PC-3 (cell line): ENCODE results near the gene ADIPOR1. TPM values are rescaled to one million over a fixed set of nuclear protein-coding genes. Genes with fewer than 3 reads are reported as not detected.
"Not testable (repeated sequence)": the region's sequence is repeated elsewhere in the genome, so short reads cannot be mapped to it uniquely, and the experiment has no call there.

Source experiments
- ATAC-seq: fragments of 200-7000 bp; cut with Tn5 transposase; 2 replicates; pipeline ENCODE4 v1.9.1; 2020; ENCODE audit warnings: mild to moderate bottlenecking, moderate library complexity
- Bru-seq: library from RNA; stranded (reverse); fragments of 400-500 nt; gene quantifications from one replicate; lab custom pipeline; 2021; lab: Mats Ljungman, UMichigan
- BruChase-seq, 2 experiments: library from RNA; stranded (reverse); fragments of 400-500 nt; gene quantifications; one replicate each; lab custom pipeline; 2021; lab: Mats Ljungman, UMichigan
- BruUV-seq: library from RNA; stranded (reverse); fragments of 400-500 nt; replicated peaks from 2 replicates; lab custom pipeline; 2021; lab: Mats Ljungman, UMichigan
- CTCF ChIA-PET: fragments of 300-600 bp; sonication (Branson Sonifier 250); formaldehyde crosslinking; loops from one replicate; lab custom pipeline; 2022; ENCODE audit warnings: antibody characterized with exemption; lab: Charles Lee
- POLR2A ChIA-PET: fragments of 300-600 bp; sonication (Branson Sonifier 250); formaldehyde crosslinking; loops from one replicate; lab custom pipeline; 2022; ENCODE audit warnings: antibody characterized with exemption; ENCODE audit not compliant: unreplicated experiment; lab: Charles Lee
- DNase-seq: peaks from one replicate; pipeline ENCODE4 v3.0.0-alpha.2; 2015
- H2AFZ ChIP-seq: fragments of 300-600 bp; sonication (generic); 2 replicates; pipeline ENCODE4 v1.6.0; 2016; ENCODE audit warnings: antibody characterized with exemption, low read length
- H3F3A ChIP-seq: fragments of 300-600 bp; sonication (generic); one replicate; pipeline ENCODE4 v1.6.0; 2017; ENCODE audit warnings: antibody characterized with exemption, low read length, control low read depth, mild to moderate bottlenecking; ENCODE audit not compliant: unreplicated experiment
- H3K27ac ChIP-seq: fragments of 300-600 bp; sonication (generic); 2 replicates; pipeline ENCODE4 v1.5.1; 2016; ENCODE audit warnings: mild to moderate bottlenecking, low read length
- H3K27me3 ChIP-seq: fragments of 300-600 bp; sonication (generic); 2 replicates; pipeline ENCODE4 v1.6.1; 2016; ENCODE audit warnings: low read length, mixed read lengths
- H3K36me3 ChIP-seq: fragments of 300-600 bp; sonication (generic); 2 replicates; pipeline ENCODE4 v1.6.1; 2016; ENCODE audit warnings: low read depth, mixed run types, low read length, mixed read lengths
- H3K4me1 ChIP-seq: fragments of 300-600 bp; sonication (generic); 2 replicates; pipeline ENCODE4 v1.5.1; 2016; ENCODE audit warnings: low read length; ENCODE audit not compliant: insufficient read depth
- H3K4me2 ChIP-seq: fragments of 300-600 bp; sonication (generic); 2 replicates; pipeline ENCODE4 v1.6.0; 2016; ENCODE audit warnings: low read length
- H3K4me3 ChIP-seq: fragments of 300-600 bp; sonication (generic); 2 replicates; pipeline ENCODE4 v1.5.1; 2016; ENCODE audit warnings: mild to moderate bottlenecking, low read length, mixed read lengths
- H3K79me2 ChIP-seq: fragments of 300-600 bp; sonication (generic); 2 replicates; pipeline ENCODE4 v1.6.1; 2017; ENCODE audit warnings: low read length, mixed read lengths
- H3K9ac ChIP-seq: fragments of 300-600 bp; sonication (generic); 2 replicates; pipeline ENCODE4 v1.6.0; 2016; ENCODE audit warnings: mild to moderate bottlenecking, low read length
- H3K9me2 ChIP-seq: fragments of 300-600 bp; sonication (generic); replicated peaks from 2 replicates; pipeline ENCODE4 v1.6.1; 2016; ENCODE audit warnings: mixed run types, low read length, mixed read lengths
- H3K9me3 ChIP-seq: fragments of 300-600 bp; sonication (generic); 2 replicates; pipeline ENCODE4 v1.6.1; 2016; ENCODE audit warnings: low read length, mixed read lengths
- H4K20me1 ChIP-seq: fragments of 300-600 bp; sonication (generic); 2 replicates; pipeline ENCODE4 v1.6.1; 2016; ENCODE audit warnings: low read length, mixed read lengths
- EZH2 ChIP-seq: fragments of 300-600 bp; sonication (generic); IDR thresholded peaks from one replicate; pipeline ENCODE4 v1.6.1; 2017; ENCODE audit warnings: antibody characterized with exemption, mild to moderate bottlenecking, low read length; ENCODE audit not compliant: unreplicated experiment
- EZH2phosphoT487 ChIP-seq: fragments of 300-600 bp; sonication (generic); IDR thresholded peaks from 2 replicates; pipeline ENCODE4 v1.6.1; 2018; ENCODE audit warnings: mild to moderate bottlenecking, antibody characterized with exemption, low read length, borderline replicate concordance
- intact Hi-C: fragments of 100-400 bp; cut with micrococcal nuclease; formaldehyde crosslinking; loops from 2 replicates; pipeline ENCODE4 v1.9.0; 2023
- long read RNA-seq: library from polyadenylated mRNA; unstranded; transcript quantifications from one replicate; pipeline ENCODE4 v2.0.0, GENCODE V29; 2021; ENCODE audit not compliant: unreplicated experiment
- total RNA-seq: library from RNA; depleted of rRNA; stranded (reverse); fragments of >200 nt; gene quantifications from 2 replicates; pipeline ENCODE4 v1.2.3, GENCODE V29; 2014; rRNA removed
- TF ChIP-seq, protein P1 (sequence below): fragments of 300-600 bp; sonication (generic); conservative IDR thresholded peaks from 2 replicates; pipeline ENCODE4 v1.5.1; 2017; ENCODE audit warnings: antibody characterized with exemption, low read depth, mild to moderate bottlenecking, low read length

Gene ADIPOR1, protein sequence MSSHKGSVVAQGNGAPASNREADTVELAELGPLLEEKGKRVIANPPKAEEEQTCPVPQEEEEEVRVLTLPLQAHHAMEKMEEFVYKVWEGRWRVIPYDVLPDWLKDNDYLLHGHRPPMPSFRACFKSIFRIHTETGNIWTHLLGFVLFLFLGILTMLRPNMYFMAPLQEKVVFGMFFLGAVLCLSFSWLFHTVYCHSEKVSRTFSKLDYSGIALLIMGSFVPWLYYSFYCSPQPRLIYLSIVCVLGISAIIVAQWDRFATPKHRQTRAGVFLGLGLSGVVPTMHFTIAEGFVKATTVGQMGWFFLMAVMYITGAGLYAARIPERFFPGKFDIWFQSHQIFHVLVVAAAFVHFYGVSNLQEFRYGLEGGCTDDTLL
- total RNA-seq (137 and 150 TPM in 2 replicates), Bru-seq, nascent RNA (percentile 91 among the genes with signal in this experiment), BruChase-seq, experiment 1, labeled RNA remaining after a 6-hour chase (percentile 94 among the genes with signal in this experiment), BruChase-seq, experiment 2, labeled RNA remaining after a 2-hour chase (percentile 92 among the genes with signal in this experiment)
- long read RNA-seq, transcript ADIPOR1-201 (8 exons, 2,177 nt) = major isoform, 563 of 671 reads
- long read RNA-seq, transcript ADIPOR1-205 (3 exons, 2,109 nt) = minor isoform, 10 of 671 reads
- long read RNA-seq, partial matches to known transcripts = 45 of 671 reads
- long read RNA-seq, other reads (novel, unspliced or antisense) = 53 of 671 reads

DNA sequence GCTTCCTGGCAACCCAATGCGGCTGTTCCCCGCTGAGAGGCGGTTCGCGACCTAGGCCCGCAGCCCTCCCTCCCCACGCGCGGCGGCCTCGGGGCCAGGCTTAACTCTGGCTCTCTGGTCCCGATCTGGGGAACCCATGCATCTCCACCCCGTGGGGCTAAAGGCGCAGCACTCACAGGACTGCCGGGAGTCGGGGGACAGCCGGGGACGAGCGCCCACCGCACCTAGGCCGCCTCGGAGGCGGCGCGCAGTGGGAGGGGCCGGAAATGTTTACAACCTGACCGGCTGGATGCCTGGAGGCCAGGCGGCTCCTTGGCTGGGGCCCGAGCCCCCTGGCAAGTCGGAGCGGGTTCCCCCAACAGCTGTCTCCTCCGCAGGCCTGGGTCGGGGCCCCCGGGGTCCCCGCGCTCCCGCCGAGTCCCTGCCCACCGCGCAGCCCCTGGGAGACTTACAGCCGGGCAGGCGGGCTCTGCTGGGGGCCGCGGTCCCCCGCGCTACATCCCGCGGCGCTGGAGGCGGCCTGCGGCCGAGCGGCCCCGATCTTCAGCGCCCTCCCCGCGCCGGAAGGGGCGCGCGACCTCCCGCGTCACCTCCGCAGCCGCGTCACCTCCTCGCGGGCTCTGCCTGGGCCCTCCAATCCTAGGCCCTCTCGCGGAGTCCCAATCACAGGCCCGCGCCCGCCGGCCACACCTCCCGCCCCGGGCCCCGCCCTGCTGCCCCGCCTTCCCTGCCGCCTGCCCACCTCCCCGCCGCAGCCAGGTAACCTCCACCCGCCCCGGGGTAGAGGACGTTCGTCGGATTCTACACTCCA lies at the start of gene ADIPOR1:
ADIPOR1 (minus strand) TSS at position 580 of the 811 bp plus-strand sequence. CDS start 7,242 bp downstream, outside the sequence.
- peaks cover 51% of the 10 kb centered on the region for H3K79me2 ChIP-seq
- H3K4me3 ChIP-seq = peak within 1 kb of the TSS; percentile 96
- H3K9me2 ChIP-seq = no peaks in the 10 kb centered on the region
- ATAC-seq (peak; percentile 91), DNase-seq (peak; percentile 95)
- peak within 1 kb of the TSS; percentile 28 for H3K27ac ChIP-seq
- peaks cover 10% of the 10 kb centered on the region; the same call in 1 of the 2 replicates for H3K36me3 ChIP-seq
- no peaks in the 10 kb centered on the region for H3K9me3 ChIP-seq
- POLR2A ChIA-PET = no interaction called here
- H3K4me1 ChIP-seq = peaks cover 52% of the 10 kb centered on the region
- peak within 1 kb of the TSS; percentile 66 for H2AFZ ChIP-seq
- intact Hi-C loops = no loop called here
- peaks cover 12% of the 10 kb centered on the region for H3F3A ChIP-seq
- H3K27me3 ChIP-seq = no peaks in the 10 kb centered on the region
- H4K20me1 ChIP-seq = 0 out of 2 replicates have a peak, but pooled peaks cover 24% of the 10 kb centered on the region
- peak within 1 kb of the TSS; percentile 94 for H3K9ac ChIP-seq
- TF ChIP-seq EZH2 = no peak
- TF ChIP-seq, protein P1, sequence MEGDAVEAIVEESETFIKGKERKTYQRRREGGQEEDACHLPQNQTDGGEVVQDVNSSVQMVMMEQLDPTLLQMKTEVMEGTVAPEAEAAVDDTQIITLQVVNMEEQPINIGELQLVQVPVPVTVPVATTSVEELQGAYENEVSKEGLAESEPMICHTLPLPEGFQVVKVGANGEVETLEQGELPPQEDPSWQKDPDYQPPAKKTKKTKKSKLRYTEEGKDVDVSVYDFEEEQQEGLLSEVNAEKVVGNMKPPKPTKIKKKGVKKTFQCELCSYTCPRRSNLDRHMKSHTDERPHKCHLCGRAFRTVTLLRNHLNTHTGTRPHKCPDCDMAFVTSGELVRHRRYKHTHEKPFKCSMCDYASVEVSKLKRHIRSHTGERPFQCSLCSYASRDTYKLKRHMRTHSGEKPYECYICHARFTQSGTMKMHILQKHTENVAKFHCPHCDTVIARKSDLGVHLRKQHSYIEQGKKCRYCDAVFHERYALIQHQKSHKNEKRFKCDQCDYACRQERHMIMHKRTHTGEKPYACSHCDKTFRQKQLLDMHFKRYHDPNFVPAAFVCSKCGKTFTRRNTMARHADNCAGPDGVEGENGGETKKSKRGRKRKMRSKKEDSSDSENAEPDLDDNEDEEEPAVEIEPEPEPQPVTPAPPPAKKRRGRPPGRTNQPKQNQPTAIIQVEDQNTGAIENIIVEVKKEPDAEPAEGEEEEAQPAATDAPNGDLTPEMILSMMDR = no peak
- no peak for TF ChIP-seq EZH2phosphoT487
- peak within 1 kb of the TSS; percentile 91 for H3K4me2 ChIP-seq
- BruUV-seq = no TSS peak
- CTCF ChIA-PET = no interaction called here

DNA sequence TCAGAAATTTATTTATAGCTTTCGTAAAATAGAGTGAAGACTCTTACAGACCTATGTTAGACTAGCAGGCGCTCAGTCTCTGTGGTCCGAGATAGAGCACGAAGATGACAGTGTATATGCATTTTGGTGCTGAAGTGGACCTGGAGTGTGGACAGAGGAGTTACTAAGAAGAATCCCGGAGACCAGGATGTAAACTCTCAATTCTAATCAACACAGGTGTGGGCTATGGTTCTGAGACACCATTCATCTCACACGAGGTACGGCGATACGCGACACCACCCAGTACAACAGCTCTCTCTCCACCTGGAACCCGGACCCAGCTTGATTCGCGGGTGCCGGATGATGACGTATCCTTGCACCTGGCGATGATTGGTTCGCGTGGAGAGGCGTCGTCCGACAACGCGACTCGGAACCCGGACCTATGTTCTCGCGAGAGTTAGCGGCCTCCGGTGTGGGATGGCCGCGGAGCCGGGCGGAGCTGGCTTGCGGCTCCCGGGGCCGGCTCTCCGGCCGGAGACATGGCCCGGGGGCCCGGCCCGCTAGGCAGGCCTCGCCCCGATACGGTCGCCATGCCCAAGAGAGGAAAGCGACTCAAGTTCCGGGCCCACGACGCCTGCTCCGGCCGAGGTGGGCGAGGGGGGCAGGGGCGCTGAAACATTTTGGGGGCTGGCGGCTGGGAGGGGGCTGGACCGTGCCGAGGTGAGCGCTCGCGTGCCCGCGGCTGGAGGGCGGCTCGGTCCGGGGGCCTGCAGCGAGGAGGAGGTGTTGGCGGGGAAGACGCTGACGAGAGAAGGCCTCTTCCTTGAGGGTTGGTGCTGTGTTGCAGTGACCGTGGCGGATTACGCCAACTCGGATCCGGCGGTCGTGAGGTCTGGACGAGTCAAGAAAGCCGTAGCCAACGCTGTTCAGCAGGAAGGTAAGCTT lies 49.1 kb upstream of the ADIPOR1 start, which contains the start of gene TMEM183A:
TMEM183A (plus strand) TSS at position 427 of the 924 bp plus-strand sequence; CDS start at position 519, 92 bp downstream.
- TSS peak; percentile 100 for BruUV-seq
- Histone ChIP-seq H4K20me1 (peaks cover 11% of the 10 kb centered on the region; the same call in 1 of the 2 replicates), H3K79me2 (peaks cover 41% of the 10 kb centered on the region), H3K9me3 (no peaks in the 10 kb centered on the region), H3K4me1 (peaks cover 6% of the 10 kb centered on the region), H3K4me3 (peak within 1 kb of the TSS; percentile 96), H3K4me2 (peak within 1 kb of the TSS; percentile 85), H3K36me3 (peaks cover 23% of the 10 kb centered on the region), H2AFZ (peak within 1 kb of the TSS; percentile 92), H3K27ac (peak within 1 kb of the TSS; percentile 66), H3K9ac (peak within 1 kb of the TSS; percentile 89), H3F3A (no peaks in the 10 kb centered on the region), H3K9me2 (no peaks in the 10 kb centered on the region), H3K27me3 (no peaks in the 10 kb centered on the region)
- CTCF ChIA-PET = interaction anchor here (0.5 kb wide), 1 partner anchor 20 kb away, joined by 3 read pairs; no protein-coding TSS in a partner anchor
- peak; percentile 99 for DNase-seq
- no peak for TF ChIP-seq EZH2
- TF ChIP-seq, protein P1 = no peak
- TF ChIP-seq EZH2phosphoT487 = no peak
- POLR2A ChIA-PET = interaction anchor here (0.6 to 0.8 kb wide), 4 partner anchors 12 to 80 kb away, joined by 3 to 5 read pairs (median 4); no protein-coding TSS in a partner anchor
- ATAC-seq = peak; percentile 96
- intact Hi-C loops = no loop called here

DNA sequence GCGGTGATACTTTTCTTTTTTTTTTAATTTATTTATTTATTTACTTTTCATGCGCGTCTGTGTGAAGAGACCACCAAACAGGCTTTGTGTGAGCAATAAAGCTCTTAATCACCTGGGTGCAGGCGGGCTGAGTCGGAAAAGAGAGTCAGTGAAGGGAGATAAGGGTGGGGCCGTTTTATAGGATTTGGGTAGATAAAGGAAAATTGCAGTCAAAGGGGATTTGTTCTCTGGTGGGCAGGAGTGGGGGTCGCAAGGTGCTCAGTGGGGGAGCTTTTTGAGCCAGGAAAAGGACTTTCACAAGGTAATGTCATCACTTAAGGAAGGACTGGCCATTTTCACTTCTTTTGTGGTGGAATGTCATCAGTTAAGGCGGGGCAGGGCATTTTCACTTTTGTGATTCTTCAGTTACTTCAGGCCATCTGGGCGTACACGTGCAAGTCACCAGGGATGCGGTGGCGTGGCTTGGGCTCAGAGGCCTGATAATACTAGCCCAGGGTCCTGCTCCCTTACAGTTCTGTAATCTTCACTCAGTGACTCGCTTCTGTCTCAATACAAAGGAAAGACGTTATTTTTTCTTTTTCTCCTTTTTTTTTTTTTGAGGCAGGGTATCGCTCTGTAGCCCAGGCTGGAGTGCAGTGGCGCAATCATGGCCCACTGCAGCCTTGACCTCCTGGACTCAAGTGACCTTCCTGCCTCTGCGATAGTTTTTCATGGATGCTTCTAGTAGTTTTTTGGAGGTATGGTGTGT lies 47.5 kb upstream of the ADIPOR1 start:
- H3K27ac ChIP-seq, H3K27me3 ChIP-seq, BruUV-seq, H3K9me2 ChIP-seq, intact Hi-C loops, H3K4me3 ChIP-seq, ATAC-seq, POLR2A ChIA-PET, H3F3A ChIP-seq, H3K4me2 ChIP-seq, H3K9me3 ChIP-seq, H3K9ac ChIP-seq, DNase-seq, H2AFZ ChIP-seq, CTCF ChIA-PET, H3K4me1 ChIP-seq: not testable (repeated sequence)
- Histone ChIP-seq H3K36me3 (peaks cover 17% of the 10 kb centered on the region), H3K79me2 (peaks cover 34% of the 10 kb centered on the region), H4K20me1 (peaks cover 11% of the 10 kb centered on the region; the same call in 1 of the 2 replicates)
